ENCODE measurements around the gene TMEM163.
A peak's percentile ranks its signal among the peaks of the same experiment; 100 is the strongest.

Gene TMEM163

GRCh38 chr2:134722728-134723127, 3.9 kb upstream of the TMEM163 start:
- DNase-seq, result no peak

GRCh38 chr2:134721596-134721995, 2.8 kb upstream of the TMEM163 start:
- DNase-seq, result no peak

GRCh38 chr2:134718023-134718816, 580 bp downstream of the TMEM163 start:
- DNase-seq, result peak in 1 of 2 experiments; percentile 25

- DNase-seq, result peak in 1 of 2 experiments; percentile 25
Measured at GRCh38 chr2:134717286-134718022, 1.3 kb downstream of the TMEM163 start.

GRCh38 chr2:134716721-134717243, 2.0 kb downstream of the TMEM163 start:
- DNase-seq, result no peak

GRCh38 chr2:134715932-134716643, 2.7 kb downstream of the TMEM163 start:
- no peak for DNase-seq

GRCh38 chr2:134714228-134714627, 4.6 kb downstream of the TMEM163 start:
- no peak for DNase-seq

- no peak for DNase-seq
Measured at GRCh38 chr2:134713606-134714005, 5.2 kb downstream of the TMEM163 start.

GRCh38 chr2:134713176-134713575, 5.6 kb downstream of the TMEM163 start:
- no peak for DNase-seq

GRCh38 chr2:134712736-134713135, 6.1 kb downstream of the TMEM163 start:
- DNase-seq, result no peak

- no peak for DNase-seq
Measured at GRCh38 chr2:134712299-134712698, 6.5 kb downstream of the TMEM163 start.

GRCh38 chr2:134711692-134712091, 7.1 kb downstream of the TMEM163 start:
- DNase-seq, result peak in 1 of 2 experiments; percentile 10

GRCh38 chr2:134707330-134707676, 11.5 kb downstream of the TMEM163 start:
- no peak for DNase-seq

- no peak for DNase-seq
Measured at GRCh38 chr2:134706587-134707329, 12.0 kb downstream of the TMEM163 start.

- no peak for DNase-seq
Measured at GRCh38 chr2:134705861-134706586, 12.8 kb downstream of the TMEM163 start.

- DNase-seq, result no peak
Measured at GRCh38 chr2:134704173-134704572, 14.6 kb downstream of the TMEM163 start.

- no peak for DNase-seq
Measured at GRCh38 chr2:134703426-134703825, 15.4 kb downstream of the TMEM163 start.

GRCh38 chr2:134700730-134701129, 18.1 kb downstream of the TMEM163 start:
- no peak for DNase-seq

- no peak for DNase-seq
Measured at GRCh38 chr2:134694411-134694810, 24.4 kb downstream of the TMEM163 start.

GRCh38 chr2:134693359-134694330, 25.2 kb downstream of the TMEM163 start:
- DNase-seq, result no peak

- DNase-seq, result peak in 1 of 2 experiments; percentile 31
Measured at GRCh38 chr2:134692499-134692898, 26.3 kb downstream of the TMEM163 start.

Data from NCI-H524 (cell line).